Right lobe of liver (tissue), 6 donors: Measurements from ENCODE around the gene ARPC2. TPM values are rescaled to one million over a fixed set of nuclear protein-coding genes. Genes with fewer than 3 reads are reported as not detected.
A peak's percentile ranks its signal among the peaks of the same experiment; 100 is the strongest.

Experiments
- ATAC-seq, 4 donors: fragments of 200-7000 bp; cut with Tn5 transposase; one replicate each; pipeline ENCODE4 v1.9.1; 2020; ENCODE audit warnings: mild to moderate bottlenecking in 4 of 4, moderate library complexity in 4 of 4
- DNase-seq, 3 donors: peaks; one replicate each; pipeline ENCODE4 v3.0.0-alpha.2; 2020
- H3K27ac ChIP-seq, 3 donors: fragments of 200-600 bp; one replicate each; pipeline ENCODE4 v1.8.0; 2022
- H3K27me3 ChIP-seq, 2 donors: fragments of 200-600 bp; one replicate each; pipeline ENCODE4 v1.8.0; 2022
- H3K36me3 ChIP-seq, 4 donors: fragments of 200-600 bp; sonication (generic) in 1 of 4; one replicate each; pipeline versions ENCODE4 v1.5.1 to v1.8.0; 2017 to 2022; ENCODE audit warnings: control low read depth in 1 of 4
- H3K4me1 ChIP-seq, 4 donors: fragments of 200-600 bp; sonication (generic) in 1 of 4; one replicate each; pipeline versions ENCODE4 v1.5.1 to v1.8.0; 2017 to 2022; ENCODE audit warnings: control low read depth in 1 of 4
- H3K4me3 ChIP-seq, 3 donors: fragments of 200-600 bp; one replicate each; pipeline ENCODE4 v1.8.0; 2022
- H3K9me3 ChIP-seq, 4 donors: fragments of 200-600 bp; sonication (generic) in 1 of 4; one replicate each; pipeline versions ENCODE4 v1.5.1 to v1.8.0; 2017 to 2022; ENCODE audit warnings: control low read depth in 1 of 4
- POLR2A ChIP-seq: fragments of 450-650 bp; IDR thresholded peaks from one replicate; pipeline ENCODE4 v1.6.1; 2017; ENCODE audit warnings: antibody characterized with exemption, mild to moderate bottlenecking
- WGBS: methylation state at CpG from one replicate; pipeline ENCODE4 v1.1.6; 2018; ENCODE audit warnings: low coverage, low lambda C conversion rate; ENCODE audit not compliant: insufficient coverage; ENCODE audit errors: missing lambda C conversion rate; 5-methylcytosine and 5-hydroxymethylcytosine counted together
- intact Hi-C, 2 donors: fragments of 100-400 bp; cut with DNase I; formaldehyde crosslinking; loops; one replicate each; pipeline versions ENCODE4 v1.11.2 to v1.14.1; 2022
- total RNA-seq, 6 experiments: library from RNA; depleted of rRNA in 2 of 6; stranded (reverse); fragments of >200 nt in 2 of 6; fragmentation: NEBNext Ultra II Directional in 3 of 6; extraction: Animal tissue kit (Norgen Biotek cat#: 25700) in 3 of 6; gene quantifications; one replicate each; pipeline versions ENCODE4 v1.1.0 to v1.2.4, GENCODE V29; 2016 to 2023
- TF ChIP-seq, protein P1 (sequence below), 4 donors: fragments of 200-600 bp in 3 of 4; fragments of 450-650 bp in 1 of 4; IDR thresholded peaks; one replicate each; pipeline versions ENCODE4 v1.5.1 to v1.8.0; 2016 to 2022; ENCODE audit warnings: antibody characterized with exemption in 4 of 4, mild to moderate bottlenecking in 2 of 4
- donor health status: DM: no; HTN: yes; CAD: no.
- donor health status: DM: no; HTN: no; CAD: no.
- donor health status: DM: no; HTN: no; CAD: no.
- donor health status: DM: no; HTN: yes; CAD: no.
- donor health status: DM: no; HTN: yes; CAD: no.

The ARPC2 gene
- total RNA-seq, 6 experiments from 2014 or later: 54.9 to 110 (median 78.1) TPM

- ATAC-seq: peak; percentile 42 to 71 (median 58)
- TF ChIP-seq POLR2A: no peak
- TF ChIP-seq, protein P1, sequence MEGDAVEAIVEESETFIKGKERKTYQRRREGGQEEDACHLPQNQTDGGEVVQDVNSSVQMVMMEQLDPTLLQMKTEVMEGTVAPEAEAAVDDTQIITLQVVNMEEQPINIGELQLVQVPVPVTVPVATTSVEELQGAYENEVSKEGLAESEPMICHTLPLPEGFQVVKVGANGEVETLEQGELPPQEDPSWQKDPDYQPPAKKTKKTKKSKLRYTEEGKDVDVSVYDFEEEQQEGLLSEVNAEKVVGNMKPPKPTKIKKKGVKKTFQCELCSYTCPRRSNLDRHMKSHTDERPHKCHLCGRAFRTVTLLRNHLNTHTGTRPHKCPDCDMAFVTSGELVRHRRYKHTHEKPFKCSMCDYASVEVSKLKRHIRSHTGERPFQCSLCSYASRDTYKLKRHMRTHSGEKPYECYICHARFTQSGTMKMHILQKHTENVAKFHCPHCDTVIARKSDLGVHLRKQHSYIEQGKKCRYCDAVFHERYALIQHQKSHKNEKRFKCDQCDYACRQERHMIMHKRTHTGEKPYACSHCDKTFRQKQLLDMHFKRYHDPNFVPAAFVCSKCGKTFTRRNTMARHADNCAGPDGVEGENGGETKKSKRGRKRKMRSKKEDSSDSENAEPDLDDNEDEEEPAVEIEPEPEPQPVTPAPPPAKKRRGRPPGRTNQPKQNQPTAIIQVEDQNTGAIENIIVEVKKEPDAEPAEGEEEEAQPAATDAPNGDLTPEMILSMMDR (IDR thresholded peaks at IDR 0.05): no peak
- H3K4me3 ChIP-seq: peak overlapping the region in 1 of 3 donors; percentile 5
- H3K27me3 ChIP-seq: no peaks in the 10 kb centered on the region
- WGBS: 17% methylated on average over 10 of the region's 16 CpGs
- H3K9me3 ChIP-seq: no peaks in the 10 kb centered on the region
- H3K36me3 ChIP-seq: peaks cover 5 to 30% (median 17%) of the 10 kb centered on the region in 4 donors
- intact Hi-C loops: no loop called here
- peak overlapping the region; percentile 60 to 99 (median 83) for H3K27ac ChIP-seq
- DNase-seq: peak; percentile 71 to 87 (median 83)
- H3K4me1 ChIP-seq: peaks cover 2 to 81% (median 50%) of the 10 kb centered on the region in 4 donors
These were observed 67.3 kb downstream of the ARPC2 start for GRCh38 chr2:218284106-218284811.

GRCh38 chr2:218285604-218286003, 68.6 kb downstream of the ARPC2 start:
- DNase-seq: peak; percentile 79 to 94 (median 90)
- ATAC-seq: peak; percentile 51 to 77 (median 73)
- H3K27ac ChIP-seq: peak overlapping the region; percentile 60 to 99 (median 83)
- TF ChIP-seq POLR2A: no peak
- TF ChIP-seq, protein P1 (IDR thresholded peaks at IDR 0.05): no peak
- H3K4me3 ChIP-seq: no peak overlapping the region
- H3K4me1 ChIP-seq: peaks cover 2 to 94% (median 57%) of the 10 kb centered on the region in 4 donors
- H3K27me3 ChIP-seq: no peaks in the 10 kb centered on the region
- WGBS: 20% methylated on average over 2 of the region's 6 CpGs
- H3K36me3 ChIP-seq: peaks cover 0 to 18% (median 8%) of the 10 kb centered on the region in 4 donors
- H3K9me3 ChIP-seq: no peaks in the 10 kb centered on the region
- intact Hi-C loops: no loop called here

DNA sequence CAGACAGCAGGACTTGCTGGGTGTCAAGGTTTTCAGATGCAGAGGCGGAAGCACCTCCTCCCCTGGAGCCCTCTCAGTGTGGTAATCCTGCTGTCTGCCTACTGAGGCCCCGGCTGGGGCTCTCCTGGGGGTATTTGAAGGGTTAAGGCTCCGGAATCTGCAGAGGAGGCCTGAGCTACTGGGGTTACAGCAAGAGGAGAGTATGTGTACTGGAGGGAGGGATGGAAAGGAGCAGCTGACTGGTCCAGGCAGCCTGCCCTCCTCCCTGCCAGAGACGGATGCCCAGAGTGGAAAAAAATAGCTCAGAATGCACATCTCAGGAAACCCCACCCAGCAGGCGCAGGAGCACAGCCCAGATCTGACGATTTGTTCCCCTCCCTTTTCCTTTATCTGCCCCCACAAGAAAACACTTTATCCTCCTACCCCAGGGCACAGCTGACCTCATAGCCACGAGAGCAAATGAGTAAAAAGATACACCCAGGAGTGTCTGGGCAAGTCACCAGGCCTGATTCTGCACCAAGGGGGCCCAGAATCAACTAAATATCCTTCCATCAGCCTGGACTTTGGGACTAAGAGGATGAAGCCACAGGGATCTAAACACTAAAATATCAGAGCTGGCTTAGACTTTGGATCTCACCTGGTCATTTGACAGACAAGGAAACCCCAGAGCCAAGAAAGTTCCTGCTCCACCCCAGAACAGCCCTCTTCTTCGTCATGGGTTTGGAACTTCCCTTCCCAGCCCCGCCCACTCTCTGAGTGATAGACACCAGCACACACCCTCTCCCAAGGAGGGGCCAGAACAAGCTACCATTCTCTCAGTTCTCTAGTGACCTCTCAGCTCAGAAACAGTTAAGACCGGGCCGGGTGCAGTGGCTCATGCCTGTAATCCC, 69.8 kb downstream of the ARPC2 start:
- DNase-seq: peak; percentile 83 to 89 (median 86)
- intact Hi-C loops: no loop called here
- Histone ChIP-seq H3K4me1 (peaks cover 2 to 97% (median 57%) of the 10 kb centered on the region in 4 donors), H3K4me3 (peak overlapping the region in 1 of 3 donors; percentile 10), H3K9me3 (no peaks in the 10 kb centered on the region), H3K27ac (peak overlapping the region; percentile 60 to 99 (median 83)), H3K36me3 (peaks cover 0 to 7% (median under 1%) of the 10 kb centered on the region in 4 donors), H3K27me3 (no peaks in the 10 kb centered on the region)
- TF ChIP-seq POLR2A: no peak
- TF ChIP-seq, protein P1 (IDR thresholded peaks at IDR 0.05): no peak
- ATAC-seq: peak; percentile 42 to 66 (median 56)
- 5% methylated on average over 10 of the region's 11 CpGs for WGBS

- Histone ChIP-seq H3K4me3 (peak overlapping the region; percentile 67 to 96 (median 85)), H3K4me1 (peaks cover 2 to 87% (median 48%) of the 10 kb centered on the region in 4 donors), H3K27me3 (no peaks in the 10 kb centered on the region), H3K27ac (peak overlapping the region; percentile 95 to 100 (median 99)), H3K36me3 (no peaks in the 10 kb centered on the region), H3K9me3 (no peaks in the 10 kb centered on the region)
- intact Hi-C loops: no loop called here
- ATAC-seq (peak; percentile 3 to 19 (median 6)), DNase-seq (no peak)
- TF ChIP-seq POLR2A: peak; percentile 44
- TF ChIP-seq, protein P1 (IDR thresholded peaks at IDR 0.05): no peak
- WGBS: 6% methylated on average over 6 of the region's 6 CpGs
These were observed 72.8 kb downstream of the ARPC2 start for GRCh38 chr2:218289639-218290315.
